NOMO-1 treated with DMSO at 0.1 percent for 48 hours (cell line): ENCODE measurements around the gene UNC5C.

ENCODE experiments used
- DNase-seq: peaks from one replicate; lab custom pipeline; 2025; ENCODE audit not compliant: unreplicated experiment; lab: John Stamatoyannopoulos, UW

The UNC5C gene

GRCh38 chr4:95225849-95226248 is 322.9 kb downstream of the UNC5C start:
- no peak for DNase-seq

- DNase-seq, result no peak
These were observed 324.4 kb downstream of the UNC5C start for GRCh38 chr4:95224402-95224801.

- no peak for DNase-seq
These were observed 328.3 kb downstream of the UNC5C start for GRCh38 chr4:95220205-95221175.

GRCh38 chr4:95219109-95219508 is 329.7 kb downstream of the UNC5C start:
- no peak for DNase-seq

GRCh38 chr4:95217197-95217596 is 331.6 kb downstream of the UNC5C start:
- peak; percentile 23 for DNase-seq

GRCh38 chr4:95216636-95217035 is 332.1 kb downstream of the UNC5C start:
- DNase-seq, result no peak

GRCh38 chr4:95215991-95216605 is 332.7 kb downstream of the UNC5C start:
- DNase-seq, result peak; percentile 91

- DNase-seq, result no peak
These were observed 333.7 kb downstream of the UNC5C start for GRCh38 chr4:95215043-95215442.

GRCh38 chr4:95214408-95214807 is 334.4 kb downstream of the UNC5C start:
- no peak for DNase-seq

- DNase-seq, result no peak
These were observed 335.4 kb downstream of the UNC5C start for GRCh38 chr4:95213366-95213765.

GRCh38 chr4:95212692-95213091 is 336.1 kb downstream of the UNC5C start:
- DNase-seq, result no peak

- no peak for DNase-seq
These were observed 338.8 kb downstream of the UNC5C start for GRCh38 chr4:95209927-95210326.

GRCh38 chr4:95204873-95205272 is 343.9 kb downstream of the UNC5C start:
- DNase-seq, result no peak

- DNase-seq, result no peak
These were observed 344.4 kb downstream of the UNC5C start for GRCh38 chr4:95204267-95204844.

- no peak for DNase-seq
These were observed 349.8 kb downstream of the UNC5C start for GRCh38 chr4:95198961-95199360.

- DNase-seq, result no peak
These were observed 351.4 kb downstream of the UNC5C start for GRCh38 chr4:95197353-95197752.

GRCh38 chr4:95193391-95194224 is 355.2 kb downstream of the UNC5C start:
- no peak for DNase-seq

GRCh38 chr4:95191537-95191936 is 357.2 kb downstream of the UNC5C start:
- no peak for DNase-seq

GRCh38 chr4:95190751-95191436 is 357.9 kb downstream of the UNC5C start:
- no peak for DNase-seq

GRCh38 chr4:95188701-95189370 is 359.9 kb downstream of the UNC5C start:
- DNase-seq, result no peak
